ENCODE data around the gene TAS2R1. TPM values are rescaled to one million over a fixed set of nuclear protein-coding genes. Genes with fewer than 3 reads are reported as not detected.
"Not testable (repeated sequence)": the region's sequence is repeated elsewhere in the genome, so short reads cannot be mapped to it uniquely, and the experiment has no call there.

TAS2R1 gene
- total RNA-seq, 1 donor from 2014 or later = not detected

DNA sequence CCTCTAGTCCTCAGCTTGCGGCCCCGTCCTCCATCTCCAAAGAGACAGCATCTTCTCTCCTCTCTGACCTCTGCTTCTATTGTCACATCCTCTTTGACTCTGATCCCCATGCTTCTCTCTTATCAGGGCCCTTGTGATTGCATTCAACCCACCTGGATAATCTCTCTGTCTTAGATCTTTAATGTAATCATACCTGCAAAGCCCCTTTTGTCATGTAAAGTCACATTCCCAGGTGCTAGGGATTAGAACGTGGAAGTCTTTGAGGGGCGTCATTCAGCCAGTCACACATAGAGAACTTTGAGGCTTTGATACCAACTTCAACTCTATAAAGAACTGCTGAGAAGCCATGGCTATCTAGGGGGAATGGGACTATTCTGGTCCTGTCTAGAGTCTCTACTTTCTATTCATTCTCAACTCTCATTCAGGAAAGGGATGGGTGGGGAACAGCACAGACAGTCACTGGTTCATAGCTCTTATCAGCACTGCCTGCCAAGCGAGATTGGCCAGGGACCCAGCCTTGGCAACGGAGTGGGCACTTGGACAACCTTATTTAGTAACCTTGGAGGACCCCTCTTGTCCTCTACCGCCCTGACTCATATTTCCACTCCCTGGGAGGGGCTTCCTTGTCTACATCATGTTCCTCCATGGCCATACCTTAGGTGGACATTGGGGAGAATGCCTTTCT, 29.0 kb downstream of the TAS2R1 start:
- Histone ChIP-seq H3K79me2 (ENCODE audit: insufficient read depth, low read length) (no peaks in the 10 kb centered on the region), H3K9me3 (ENCODE audit: insufficient read depth, low read depth, low read length) (no peaks in the 10 kb centered on the region), H3K4me1 (ENCODE audit: insufficient read depth, low read length) (peaks cover 6% of the 10 kb centered on the region), H3K9ac (ENCODE audit: low read length) (no peak overlapping the region), H4K20me1 (ENCODE audit: insufficient read depth, low read length) (no peaks in the 10 kb centered on the region), H3K27ac (ENCODE audit: low read depth, low read length) (no peak overlapping the region), H3K4me2 (ENCODE audit: low read length) (no peak overlapping the region), H3K36me3 (ENCODE audit: insufficient read depth, low read length) (no peaks in the 10 kb centered on the region), H2AFZ (ENCODE audit: low read depth, low read length) (no peak overlapping the region), H3K4me3 (ENCODE audit: insufficient read depth, low read depth, low read length) (no peak overlapping the region), H3K27me3 (ENCODE audit: insufficient read depth, low read length) (no peaks in the 10 kb centered on the region)
- no peaks in the 10 kb centered on the region for H3K36me3 Mint-ChIP-seq (ENCODE audit: low read depth, unreplicated experiment)
- no peak overlapping the region for H3K4me3 Mint-ChIP-seq (ENCODE audit: unreplicated experiment)
- H3K27ac Mint-ChIP-seq (ENCODE audit: unreplicated experiment) = no peak overlapping the region
- H3K27me3 Mint-ChIP-seq (ENCODE audit: low read depth, unreplicated experiment) = peaks cover 3% of the 10 kb centered on the region
- DNase-seq (ENCODE audit: low read depth) (no peak), FAIRE-seq (no peak)
- H3K4me1 Mint-ChIP-seq (ENCODE audit: low read depth, unreplicated experiment) = peaks cover 12% of the 10 kb centered on the region
- TF ChIP-seq, protein P1, sequence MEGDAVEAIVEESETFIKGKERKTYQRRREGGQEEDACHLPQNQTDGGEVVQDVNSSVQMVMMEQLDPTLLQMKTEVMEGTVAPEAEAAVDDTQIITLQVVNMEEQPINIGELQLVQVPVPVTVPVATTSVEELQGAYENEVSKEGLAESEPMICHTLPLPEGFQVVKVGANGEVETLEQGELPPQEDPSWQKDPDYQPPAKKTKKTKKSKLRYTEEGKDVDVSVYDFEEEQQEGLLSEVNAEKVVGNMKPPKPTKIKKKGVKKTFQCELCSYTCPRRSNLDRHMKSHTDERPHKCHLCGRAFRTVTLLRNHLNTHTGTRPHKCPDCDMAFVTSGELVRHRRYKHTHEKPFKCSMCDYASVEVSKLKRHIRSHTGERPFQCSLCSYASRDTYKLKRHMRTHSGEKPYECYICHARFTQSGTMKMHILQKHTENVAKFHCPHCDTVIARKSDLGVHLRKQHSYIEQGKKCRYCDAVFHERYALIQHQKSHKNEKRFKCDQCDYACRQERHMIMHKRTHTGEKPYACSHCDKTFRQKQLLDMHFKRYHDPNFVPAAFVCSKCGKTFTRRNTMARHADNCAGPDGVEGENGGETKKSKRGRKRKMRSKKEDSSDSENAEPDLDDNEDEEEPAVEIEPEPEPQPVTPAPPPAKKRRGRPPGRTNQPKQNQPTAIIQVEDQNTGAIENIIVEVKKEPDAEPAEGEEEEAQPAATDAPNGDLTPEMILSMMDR (IDR thresholded peaks at IDR 0.05; ENCODE audit: insufficient read depth, low read depth, low read length) = no peak
- H3K9me3 Mint-ChIP-seq (ENCODE audit: unreplicated experiment) = no peaks in the 10 kb centered on the region

DNA sequence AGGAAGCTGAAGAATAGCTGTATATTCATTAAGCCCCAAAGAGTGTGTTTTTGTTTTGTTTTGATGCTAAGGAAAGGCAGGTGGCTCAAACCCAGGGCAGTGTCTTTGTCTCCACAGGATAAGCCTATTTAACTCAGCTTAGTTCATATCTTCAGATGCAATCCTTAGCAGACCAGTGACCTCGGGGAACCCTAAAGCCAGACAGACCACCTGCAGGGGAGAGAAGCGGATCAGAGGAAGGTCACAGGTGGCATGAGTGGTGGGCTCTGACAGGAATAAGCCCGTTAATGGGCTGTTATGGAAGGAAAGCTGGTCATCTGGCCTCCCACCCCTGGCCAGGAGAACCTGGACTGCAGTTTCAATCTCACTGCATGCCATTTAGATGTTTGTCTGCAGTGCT, 30.8 kb downstream of the TAS2R1 start:
- no peaks in the 10 kb centered on the region for H3K27me3 ChIP-seq (ENCODE audit: insufficient read depth, low read length)
- Mint-ChIP-seq H3K9me3 (ENCODE audit: unreplicated experiment) (no peaks in the 10 kb centered on the region), H3K27me3 (ENCODE audit: low read depth, unreplicated experiment) (peaks cover 3% of the 10 kb centered on the region), H3K27ac (ENCODE audit: unreplicated experiment) (no peak overlapping the region), H3K36me3 (ENCODE audit: low read depth, unreplicated experiment) (no peaks in the 10 kb centered on the region), H3K4me3 (ENCODE audit: unreplicated experiment) (no peak overlapping the region), H3K4me1 (ENCODE audit: low read depth, unreplicated experiment) (peaks cover 10% of the 10 kb centered on the region)
- TF ChIP-seq, protein P1 (IDR thresholded peaks at IDR 0.05; ENCODE audit: insufficient read depth, low read depth, low read length) = no peak
- TF ChIP-seq EZH2 (IDR thresholded peaks at IDR 0.05; ENCODE audit: insufficient read depth, low read length) = no peak
- no peaks in the 10 kb centered on the region for H3K79me2 ChIP-seq (ENCODE audit: insufficient read depth, low read length)
- no peaks in the 10 kb centered on the region for H3K9me3 ChIP-seq (ENCODE audit: insufficient read depth, low read depth, low read length)
- peaks cover 1% of the 10 kb centered on the region for H3K4me1 ChIP-seq (ENCODE audit: insufficient read depth, low read length)
- H2AFZ ChIP-seq (ENCODE audit: low read depth, low read length) = no peak overlapping the region
- DNase-seq (ENCODE audit: low read depth) (no peak), FAIRE-seq (no peak)
- H4K20me1 ChIP-seq (ENCODE audit: insufficient read depth, low read length) = no peaks in the 10 kb centered on the region
- no peak overlapping the region for H3K9ac ChIP-seq (ENCODE audit: low read length)
- no peak overlapping the region for H3K4me3 ChIP-seq (ENCODE audit: insufficient read depth, low read depth, low read length)
- no peak overlapping the region for H3K27ac ChIP-seq (ENCODE audit: low read depth, low read length)
- no peaks in the 10 kb centered on the region for H3K36me3 ChIP-seq (ENCODE audit: insufficient read depth, low read length)
- no peak overlapping the region for H3K4me2 ChIP-seq (ENCODE audit: low read length)

DNA sequence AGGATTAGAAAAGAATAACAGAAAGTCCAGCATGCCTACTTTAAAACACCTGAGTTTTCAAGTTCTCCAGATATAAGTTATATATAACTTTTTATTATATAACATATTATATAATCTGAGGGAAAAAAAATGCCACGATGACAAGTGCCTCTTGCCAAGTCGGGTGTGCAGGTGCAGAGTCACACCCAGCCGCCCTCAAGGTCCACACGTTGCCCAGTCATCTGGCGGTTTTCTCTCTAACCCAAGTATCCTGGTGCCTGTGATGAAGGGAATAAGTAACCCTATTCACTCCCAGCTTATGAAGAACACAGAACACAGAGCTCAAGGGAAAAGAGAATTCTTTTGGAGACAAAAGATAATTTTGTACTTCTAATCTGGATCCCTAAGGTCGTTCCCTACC, 31.8 kb downstream of the TAS2R1 start:
- H3K4me1 Mint-ChIP-seq (ENCODE audit: low read depth, unreplicated experiment); H3K9ac ChIP-seq (ENCODE audit: low read length); H3K9me3 Mint-ChIP-seq (ENCODE audit: unreplicated experiment); DNase-seq (ENCODE audit: low read depth); H2AFZ ChIP-seq (ENCODE audit: low read depth, low read length); H3K4me2 ChIP-seq (ENCODE audit: low read length); H3K79me2 ChIP-seq (ENCODE audit: insufficient read depth, low read length); H3K9me3 ChIP-seq (ENCODE audit: insufficient read depth, low read depth, low read length); H3K4me3 Mint-ChIP-seq (ENCODE audit: unreplicated experiment); H3K4me1 ChIP-seq (ENCODE audit: insufficient read depth, low read length); H3K27ac ChIP-seq (ENCODE audit: low read depth, low read length); H4K20me1 ChIP-seq (ENCODE audit: insufficient read depth, low read length); FAIRE-seq; H3K4me3 ChIP-seq (ENCODE audit: insufficient read depth, low read depth, low read length); H3K36me3 ChIP-seq (ENCODE audit: insufficient read depth, low read length); H3K27ac Mint-ChIP-seq (ENCODE audit: unreplicated experiment); H3K36me3 Mint-ChIP-seq (ENCODE audit: low read depth, unreplicated experiment); H3K27me3 Mint-ChIP-seq (ENCODE audit: low read depth, unreplicated experiment); H3K27me3 ChIP-seq (ENCODE audit: insufficient read depth, low read length): not testable (repeated sequence)

DNA sequence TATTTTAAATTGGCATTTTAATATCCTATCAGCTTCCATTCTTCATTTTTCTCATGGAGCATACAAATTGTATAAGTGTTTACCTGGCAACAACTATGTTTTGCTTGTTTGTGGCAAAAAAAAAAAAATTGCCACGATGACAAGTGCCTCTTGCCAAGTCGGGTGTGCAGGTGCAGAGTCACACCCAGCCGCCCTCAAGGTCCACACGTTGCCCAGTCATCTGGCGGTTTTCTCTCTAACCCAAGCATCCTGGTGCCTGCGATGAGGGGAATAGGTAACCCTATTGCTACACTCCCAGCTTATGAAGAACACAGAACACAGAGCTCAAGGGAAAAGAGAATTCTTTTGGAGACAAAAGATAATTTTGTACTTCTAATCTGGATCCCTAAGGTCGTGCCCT, 32.8 kb downstream of the TAS2R1 start:
- H3K27me3 Mint-ChIP-seq (ENCODE audit: low read depth, unreplicated experiment); H4K20me1 ChIP-seq (ENCODE audit: insufficient read depth, low read length); H3K27ac ChIP-seq (ENCODE audit: low read depth, low read length); H3K36me3 Mint-ChIP-seq (ENCODE audit: low read depth, unreplicated experiment); H3K9ac ChIP-seq (ENCODE audit: low read length); H2AFZ ChIP-seq (ENCODE audit: low read depth, low read length); H3K36me3 ChIP-seq (ENCODE audit: insufficient read depth, low read length); H3K27ac Mint-ChIP-seq (ENCODE audit: unreplicated experiment); H3K4me1 ChIP-seq (ENCODE audit: insufficient read depth, low read length); DNase-seq (ENCODE audit: low read depth); H3K4me3 ChIP-seq (ENCODE audit: insufficient read depth, low read depth, low read length); H3K27me3 ChIP-seq (ENCODE audit: insufficient read depth, low read length); H3K9me3 Mint-ChIP-seq (ENCODE audit: unreplicated experiment); H3K79me2 ChIP-seq (ENCODE audit: insufficient read depth, low read length); H3K9me3 ChIP-seq (ENCODE audit: insufficient read depth, low read depth, low read length); H3K4me3 Mint-ChIP-seq (ENCODE audit: unreplicated experiment); H3K4me2 ChIP-seq (ENCODE audit: low read length); H3K4me1 Mint-ChIP-seq (ENCODE audit: low read depth, unreplicated experiment); FAIRE-seq: not testable (repeated sequence)
